Adipocyte (in vitro differentiated cells): ENCODE data around the gene ABCC3.
"Not testable (repeated sequence)": the region's sequence is repeated elsewhere in the genome, so short reads cannot be mapped to it uniquely, and the experiment has no call there.

Experiments used
- DNase-seq: peaks from one replicate; pipeline ENCODE4 v3.0.0-alpha.2; 2015; ENCODE audit warnings: low read depth
- H3K27me3 ChIP-seq: replicated peaks from 2 replicates; pipeline ENCODE4 v1.7.0; 2013; ENCODE audit warnings: mild to moderate bottlenecking, low read length, moderate library complexity; ENCODE audit not compliant: control insufficient read depth, insufficient read depth
- H3K36me3 ChIP-seq: 2 replicates; pipeline ENCODE4 v1.7.0; 2013; ENCODE audit warnings: low read length, mild to moderate bottlenecking, moderate library complexity; ENCODE audit not compliant: control insufficient read depth, insufficient read depth, severe bottlenecking
- H3K4me1 ChIP-seq: 2 replicates; pipeline ENCODE4 v1.7.0; 2013; ENCODE audit warnings: mild to moderate bottlenecking, low read length, moderate library complexity; ENCODE audit not compliant: control insufficient read depth, insufficient read depth
- H3K4me3 ChIP-seq: 2 replicates; pipeline ENCODE4 v1.7.0; 2013; ENCODE audit warnings: mild to moderate bottlenecking, low read length, moderate library complexity
- H3K9ac ChIP-seq: 2 replicates; pipeline ENCODE4 v1.7.0; 2013; ENCODE audit warnings: mild to moderate bottlenecking, low read length, moderate library complexity
- H3K9me3 ChIP-seq: 2 replicates; pipeline ENCODE4 v1.7.0; 2013; ENCODE audit warnings: mild to moderate bottlenecking, low read length, moderate library complexity; ENCODE audit not compliant: control insufficient read depth

ABCC3 gene

GRCh38 chr17:50677851-50678375 is 43.2 kb downstream of the ABCC3 start:
- Histone ChIP-seq H3K9me3 (no peaks in the 10 kb centered on the region), H3K36me3 (peaks cover 29% of the 10 kb centered on the region), H3K9ac (no peak overlapping the region), H3K4me1 (peaks cover 15% of the 10 kb centered on the region), H3K4me3 (no peak overlapping the region), H3K27me3 (no peaks in the 10 kb centered on the region)
- DNase-seq = no peak

DNA sequence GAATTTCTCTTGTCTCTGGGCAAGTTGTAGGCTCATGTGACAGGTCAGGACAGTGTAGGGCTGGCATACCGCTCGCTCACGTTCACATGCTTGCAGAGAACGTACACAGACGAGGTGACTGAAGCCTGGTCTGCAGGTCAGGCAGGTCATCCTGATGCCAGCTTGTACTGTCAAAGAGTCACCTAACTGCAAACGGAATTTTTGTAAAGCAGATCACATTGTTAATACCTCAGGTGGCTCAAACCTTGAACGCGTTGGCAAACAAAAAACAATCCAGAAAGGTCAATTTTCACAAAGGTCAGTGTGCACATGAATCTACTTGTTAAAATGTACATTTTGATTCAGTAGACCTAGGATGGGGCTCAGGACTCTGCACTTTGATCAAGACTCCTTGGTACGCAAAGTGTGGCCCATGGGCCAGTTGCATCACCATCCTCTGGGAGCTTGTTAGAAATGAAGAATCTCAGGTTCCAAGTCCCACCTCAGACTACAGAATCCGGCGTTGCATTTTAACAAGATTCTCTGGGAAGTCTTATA is 44.4 kb downstream of the ABCC3 start:
- no peak for DNase-seq
- no peaks in the 10 kb centered on the region for H3K27me3 ChIP-seq
- H3K9me3 ChIP-seq = no peaks in the 10 kb centered on the region
- no peak overlapping the region for H3K9ac ChIP-seq
- H3K36me3 ChIP-seq = peaks cover 29% of the 10 kb centered on the region
- peaks cover 15% of the 10 kb centered on the region for H3K4me1 ChIP-seq
- H3K4me3 ChIP-seq = no peak overlapping the region

DNA sequence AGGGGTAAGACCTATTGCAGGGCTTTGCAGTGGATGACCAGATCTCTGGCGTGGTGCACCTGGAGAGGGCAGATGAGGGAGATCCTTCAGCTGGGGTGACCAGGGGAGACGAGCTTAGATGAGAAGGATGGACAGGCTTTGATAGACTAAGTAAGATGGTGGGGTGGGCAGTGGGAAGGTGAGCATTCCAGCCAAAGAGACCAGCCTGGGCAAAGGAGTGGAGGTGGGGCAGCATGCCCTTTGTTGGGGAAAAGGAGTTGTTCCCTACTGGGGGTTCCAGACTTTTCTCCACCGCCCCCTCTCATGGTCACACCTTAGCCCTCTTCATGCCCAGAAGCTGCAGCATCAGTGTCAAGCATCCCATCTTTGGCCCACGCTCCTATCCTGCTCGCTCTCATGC is 45.4 kb downstream of the ABCC3 start:
- H3K36me3 ChIP-seq = peaks cover 26% of the 10 kb centered on the region
- no peak for DNase-seq
- H3K9ac ChIP-seq = no peak overlapping the region
- H3K4me1 ChIP-seq = peaks cover 15% of the 10 kb centered on the region
- H3K27me3 ChIP-seq = no peaks in the 10 kb centered on the region
- no peak overlapping the region for H3K4me3 ChIP-seq
- no peaks in the 10 kb centered on the region for H3K9me3 ChIP-seq

- peaks cover 22% of the 10 kb centered on the region for H3K36me3 ChIP-seq
These were observed 46.0 kb downstream of the ABCC3 start for GRCh38 chr17:50680543-50681262.

GRCh38 chr17:50681263-50682200 is 46.9 kb downstream of the ABCC3 start:
- H3K36me3 ChIP-seq = peaks cover 14% of the 10 kb centered on the region
- no peaks in the 10 kb centered on the region for H3K9me3 ChIP-seq
- H3K27me3 ChIP-seq = no peaks in the 10 kb centered on the region
- peak; percentile 88 for DNase-seq
- peaks cover 21% of the 10 kb centered on the region for H3K4me1 ChIP-seq
- H3K4me3 ChIP-seq = peak overlapping the region; percentile 22
- H3K9ac ChIP-seq = peak overlapping the region; percentile 56

More at GRCh38 chr17:50680543-50681262, 46.0 kb downstream of the ABCC3 start:
- not testable (repeated sequence) for H3K9me3 ChIP-seq, H3K27me3 ChIP-seq, DNase-seq
- peak overlapping the region; percentile 22 for H3K4me3 ChIP-seq
- peaks cover 15% of the 10 kb centered on the region for H3K4me1 ChIP-seq
- peak overlapping the region; percentile 56 for H3K9ac ChIP-seq

GRCh38 chr17:50682441-50682840 is 47.8 kb downstream of the ABCC3 start:
- H3K4me3 ChIP-seq = no peak overlapping the region
- no peak overlapping the region for H3K9ac ChIP-seq
- no peak for DNase-seq
- peaks cover 29% of the 10 kb centered on the region for H3K4me1 ChIP-seq
- no peaks in the 10 kb centered on the region for H3K9me3 ChIP-seq
- no peaks in the 10 kb centered on the region for H3K27me3 ChIP-seq
- peaks cover 14% of the 10 kb centered on the region for H3K36me3 ChIP-seq

- DNase-seq = no peak
- H3K9ac ChIP-seq = no peak overlapping the region
- peaks cover 34% of the 10 kb centered on the region for H3K4me1 ChIP-seq
- H3K36me3 ChIP-seq = peaks cover 13% of the 10 kb centered on the region
- H3K27me3 ChIP-seq = no peaks in the 10 kb centered on the region
- no peaks in the 10 kb centered on the region for H3K9me3 ChIP-seq
- H3K4me3 ChIP-seq = no peak overlapping the region
These were observed 48.3 kb downstream of the ABCC3 start for GRCh38 chr17:50682938-50683337.

DNA sequence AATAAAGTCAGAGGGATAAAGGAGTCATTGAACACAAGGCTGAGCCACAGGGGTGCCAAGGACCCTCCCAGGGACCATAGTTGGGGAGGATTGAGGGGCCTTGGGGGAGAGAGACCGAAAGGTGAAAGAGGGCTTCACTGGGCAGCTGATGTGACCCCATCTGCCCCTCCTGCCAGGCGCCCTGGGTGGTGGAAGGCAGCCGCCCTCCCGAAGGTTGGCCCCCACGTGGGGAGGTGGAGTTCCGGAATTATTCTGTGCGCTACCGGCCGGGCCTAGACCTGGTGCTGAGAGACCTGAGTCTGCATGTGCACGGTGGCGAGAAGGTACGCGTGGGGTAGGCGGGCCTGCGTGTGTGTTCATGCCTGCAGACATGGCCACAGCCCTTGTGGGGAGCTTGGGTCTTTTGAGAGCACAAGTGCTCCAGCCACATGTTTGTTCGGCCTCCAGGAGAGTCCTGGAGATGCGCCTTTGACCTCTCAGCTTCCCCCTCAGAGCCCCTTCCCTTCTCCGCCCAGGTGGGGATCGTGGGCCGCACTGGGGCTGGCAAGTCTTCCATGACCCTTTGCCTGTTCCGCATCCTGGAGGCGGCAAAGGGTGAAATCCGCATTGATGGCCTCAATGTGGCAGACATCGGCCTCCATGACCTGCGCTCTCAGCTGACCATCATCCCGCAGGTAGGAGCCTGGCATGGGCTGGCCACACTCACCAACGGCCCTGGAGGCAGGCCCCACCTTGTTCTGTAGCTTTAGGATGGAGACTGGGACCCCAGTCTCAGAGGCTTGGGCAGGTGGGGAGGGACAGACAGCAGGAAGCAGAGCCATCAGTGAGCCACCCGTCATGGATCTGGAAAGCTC is 49.0 kb downstream of the ABCC3 start:
- Histone ChIP-seq H3K36me3 (peaks cover 7% of the 10 kb centered on the region), H3K27me3 (no peaks in the 10 kb centered on the region), H3K4me3 (no peak overlapping the region), H3K9ac (no peak overlapping the region), H3K9me3 (no peaks in the 10 kb centered on the region), H3K4me1 (peaks cover 41% of the 10 kb centered on the region)
- DNase-seq = no peak

GRCh38 chr17:50684288-50684611 is 49.6 kb downstream of the ABCC3 start:
- DNase-seq = no peak
- no peaks in the 10 kb centered on the region for H3K27me3 ChIP-seq
- H3K4me1 ChIP-seq = peaks cover 47% of the 10 kb centered on the region
- H3K36me3 ChIP-seq = peaks cover 3% of the 10 kb centered on the region
- peak overlapping the region; percentile 15 for H3K9ac ChIP-seq
- H3K4me3 ChIP-seq = no peak overlapping the region
- H3K9me3 ChIP-seq = no peaks in the 10 kb centered on the region

GRCh38 chr17:50684612-50685333 is 50.1 kb downstream of the ABCC3 start:
- Histone ChIP-seq H3K9me3 (no peaks in the 10 kb centered on the region), H3K27me3 (no peaks in the 10 kb centered on the region), H3K36me3 (no peaks in the 10 kb centered on the region), H3K9ac (peak overlapping the region; percentile 15), H3K4me3 (no peak overlapping the region), H3K4me1 (peaks cover 52% of the 10 kb centered on the region)
- DNase-seq = no peak
